ENCODE results near the gene AHNAK2.

GRCh38 chr14:104948736-104949031, 29.5 kb downstream of the AHNAK2 start:
- TF ChIP-seq CTCF (IDR thresholded peaks at IDR 0.05) (no peak), EZH2 (IDR thresholded peaks at IDR 0.05; ENCODE audit: borderline replicate concordance, insufficient read depth, low read depth, low read length, poor library complexity, severe bottlenecking) (no peak)
